GM08714 (cell line): Measurements from ENCODE around the gene CGA.
A peak's percentile ranks its signal among the peaks of the same experiment; 100 is the strongest.
"Not testable (repeated sequence)": the region's sequence is repeated elsewhere in the genome, so short reads cannot be mapped to it uniquely, and the experiment has no call there.

Source experiments
- H3K4me3 ChIP-seq: fragments of 200-500 bp; sonication (Bioruptor generic); 2 replicates; pipeline ENCODE4 v1.5.1; 2014; ENCODE audit warnings: mild to moderate bottlenecking, low read length, inconsistent platforms
- ZNF274 ChIP-seq: IDR thresholded peaks from 2 replicates; pipeline ENCODE4 v1.6.1; 2012; ENCODE audit warnings: mild to moderate bottlenecking, low read depth, low read length

CGA gene

DNA sequence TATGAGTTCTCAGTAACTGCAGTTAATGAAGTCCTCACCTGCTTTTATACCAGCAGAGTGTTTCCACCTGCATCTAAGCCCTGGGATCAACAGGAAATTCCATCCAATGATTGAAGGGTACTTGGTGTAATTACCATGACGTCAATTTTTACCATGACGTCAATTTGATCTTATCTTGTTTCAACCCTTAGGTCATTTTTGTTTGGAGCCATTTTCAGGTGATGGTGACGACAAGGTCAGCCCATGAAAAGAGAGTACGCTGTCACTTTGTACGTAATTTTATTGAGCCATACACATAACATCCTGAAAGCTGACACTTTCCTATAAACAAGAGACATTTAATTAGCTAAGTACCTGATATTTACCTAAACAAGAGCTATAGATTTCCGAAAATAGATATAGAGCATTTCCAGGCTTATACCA lies at the start of gene CGA:
TSS of gene CGA (minus strand) at position 20 of the 423 bp plus-strand sequence. CDS start 6,906 bp downstream, outside the sequence.
- no peak within 1 kb of the TSS; the same call in 1 of the 2 replicates for H3K4me3 ChIP-seq
- TF ChIP-seq ZNF274 = no peak

DNA sequence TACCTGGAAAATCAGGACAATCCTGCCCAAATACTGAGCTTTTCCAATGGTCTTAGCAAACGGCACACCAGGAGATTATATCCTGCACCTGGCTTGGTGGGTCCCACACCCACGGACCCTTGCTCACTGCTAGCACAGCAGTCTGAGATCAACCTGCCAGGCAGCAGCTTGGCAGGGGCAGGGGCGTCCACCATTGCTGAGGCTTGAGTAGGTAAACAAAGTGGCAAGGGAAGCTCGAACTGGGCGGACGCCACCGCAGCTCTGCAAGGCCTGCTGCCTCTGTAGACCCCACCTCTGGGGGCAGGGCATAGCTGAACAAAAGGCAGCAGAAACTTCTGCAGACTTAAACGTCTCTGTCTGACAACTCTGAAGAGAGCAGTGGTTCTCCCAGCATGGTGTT lies 45.0 kb upstream of the CGA start:
- not testable (repeated sequence) for H3K4me3 ChIP-seq

DNA sequence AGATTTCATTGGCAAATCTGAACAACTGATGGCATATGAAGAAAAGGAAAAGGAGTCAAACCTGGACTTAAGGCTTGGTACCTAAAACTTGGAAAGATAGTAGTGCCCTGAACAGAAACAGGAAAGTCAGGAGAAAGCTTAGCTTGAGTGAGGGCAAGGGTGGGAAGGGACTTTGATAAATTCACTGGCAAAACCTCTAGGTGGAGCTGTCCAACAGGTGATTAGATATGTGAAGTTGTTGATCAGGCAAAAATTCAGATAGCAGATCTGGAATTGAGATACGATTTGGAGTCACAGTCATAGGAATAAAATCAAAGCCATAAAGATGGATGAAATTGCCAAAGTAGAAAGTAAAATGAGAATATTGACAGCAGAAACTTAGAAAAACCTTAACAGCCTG lies 44.3 kb upstream of the CGA start:
- no peak for TF ChIP-seq ZNF274
- H3K4me3 ChIP-seq = no peak overlapping the region

DNA sequence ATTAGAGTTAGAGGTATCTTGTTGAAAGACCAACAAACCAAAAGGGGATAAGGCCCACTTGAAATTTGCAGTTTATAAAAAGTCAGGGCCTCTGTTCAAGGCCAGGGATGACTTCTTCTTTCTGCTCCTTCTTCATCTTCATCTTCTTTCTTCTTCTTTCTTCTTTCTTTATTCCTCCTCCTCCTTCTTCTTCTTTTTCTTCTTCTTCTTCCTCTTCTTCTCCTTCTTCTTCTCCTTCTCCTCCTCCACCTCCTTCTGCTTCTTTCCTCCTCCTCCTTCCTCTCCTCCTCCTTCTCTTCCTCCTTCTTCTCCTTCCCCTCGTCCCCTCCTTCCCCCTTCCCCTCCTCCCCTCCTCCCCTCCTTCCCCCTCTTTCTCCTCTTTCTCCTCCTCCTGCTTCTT lies 42.1 kb upstream of the CGA start:
- TF ChIP-seq ZNF274 = no peak
- no peak overlapping the region for H3K4me3 ChIP-seq

DNA sequence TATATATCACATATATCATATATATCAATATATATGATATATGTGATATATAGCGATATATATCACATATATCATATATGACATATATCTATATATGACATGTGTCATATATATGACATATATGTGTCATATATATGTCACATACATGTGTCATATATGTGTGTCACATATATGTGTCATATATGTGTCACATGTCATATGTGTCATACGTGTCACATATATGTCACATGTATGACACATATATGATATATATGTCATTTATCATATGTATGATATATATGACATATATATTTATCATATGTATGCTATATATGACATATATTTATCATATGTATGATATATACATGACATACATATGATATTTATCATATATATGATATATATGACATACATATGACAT lies 32.8 kb upstream of the CGA start:
- no peak for TF ChIP-seq ZNF274
- H3K4me3 ChIP-seq = no peak overlapping the region

DNA sequence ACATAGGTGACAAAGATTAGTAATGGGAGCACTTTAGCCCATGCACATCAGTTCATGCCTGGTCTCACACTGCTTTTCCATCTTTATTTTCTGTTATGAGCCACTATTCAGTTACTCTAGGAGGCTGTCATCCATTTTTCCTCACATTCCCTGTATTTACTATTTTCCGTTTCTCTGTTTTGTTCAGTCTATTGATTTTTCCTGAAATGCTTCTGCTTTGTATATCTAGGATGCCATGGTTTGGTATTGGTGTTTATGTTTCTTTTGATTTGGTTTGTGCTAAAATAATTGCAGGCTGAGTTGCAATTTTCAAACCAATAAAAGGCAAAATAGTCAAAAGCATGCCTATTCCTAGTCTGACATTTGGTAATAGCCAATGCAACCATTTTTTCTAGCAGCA lies 31.6 kb upstream of the CGA start:
- TF ChIP-seq ZNF274 = no peak
- H3K4me3 ChIP-seq = no peak overlapping the region

DNA sequence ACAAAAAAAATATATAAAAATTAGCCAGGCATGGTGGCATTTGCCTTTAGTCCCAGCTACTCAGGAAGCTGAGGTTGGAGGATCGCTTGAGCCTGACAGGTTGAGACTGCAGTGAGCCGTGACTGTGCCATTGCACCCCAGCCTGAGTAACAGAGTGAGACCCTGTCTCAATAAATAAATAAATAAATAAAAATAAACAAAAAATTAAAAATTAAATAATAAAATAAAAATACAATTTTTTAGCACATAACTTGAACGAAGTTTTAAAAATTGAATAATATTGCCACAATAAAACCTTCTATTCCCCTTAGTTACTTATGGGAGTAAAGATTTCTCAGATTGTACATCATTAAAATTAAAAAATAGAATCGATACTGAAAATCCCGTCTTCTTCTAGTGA lies 29.2 kb upstream of the CGA start:
- H3K4me3 ChIP-seq = no peak overlapping the region
- no peak for TF ChIP-seq ZNF274

DNA sequence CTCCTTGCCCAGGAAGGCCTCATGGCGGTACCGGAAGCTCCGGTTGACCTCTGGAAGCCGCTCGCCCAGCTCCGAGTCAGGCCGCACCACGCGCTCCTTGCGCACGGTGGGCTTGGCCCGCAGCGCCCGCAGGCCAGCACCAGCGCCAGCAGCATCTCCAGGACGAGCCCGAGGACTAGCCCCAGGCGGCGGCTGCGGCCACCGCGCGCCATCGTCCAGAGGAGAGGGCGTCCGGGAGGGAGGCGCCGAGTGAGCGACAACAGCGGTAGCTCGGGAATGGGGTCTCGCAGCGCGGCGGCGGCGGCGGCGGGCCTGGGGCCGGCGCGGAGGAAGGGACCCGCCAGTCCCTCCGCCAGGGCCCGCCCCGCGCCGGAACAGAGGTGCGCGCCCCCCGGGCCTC lies 27.6 kb upstream of the CGA start:
- peak overlapping the region; percentile 21; the same call in 1 of the 2 replicates for H3K4me3 ChIP-seq
- TF ChIP-seq ZNF274 = no peak

DNA sequence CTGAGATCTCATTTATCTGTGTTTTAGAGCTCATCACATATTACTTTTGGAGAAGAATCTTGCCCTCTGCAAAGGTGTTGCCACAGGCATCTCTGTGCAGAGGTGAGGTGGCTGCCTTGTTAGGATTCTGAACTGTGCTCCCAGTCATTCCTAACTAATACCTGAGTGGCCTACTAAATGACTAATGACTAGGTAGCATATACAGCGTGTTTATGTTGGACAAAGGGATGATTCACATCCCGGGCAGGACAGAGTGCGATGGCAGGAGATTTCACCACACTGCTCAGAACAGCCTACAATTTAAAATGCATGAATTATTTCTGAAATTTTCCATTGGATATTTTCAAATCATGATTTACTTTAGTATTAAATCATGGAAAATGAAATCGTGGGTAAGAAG lies 23.1 kb upstream of the CGA start:
- TF ChIP-seq ZNF274 = no peak
- H3K4me3 ChIP-seq = no peak overlapping the region

DNA sequence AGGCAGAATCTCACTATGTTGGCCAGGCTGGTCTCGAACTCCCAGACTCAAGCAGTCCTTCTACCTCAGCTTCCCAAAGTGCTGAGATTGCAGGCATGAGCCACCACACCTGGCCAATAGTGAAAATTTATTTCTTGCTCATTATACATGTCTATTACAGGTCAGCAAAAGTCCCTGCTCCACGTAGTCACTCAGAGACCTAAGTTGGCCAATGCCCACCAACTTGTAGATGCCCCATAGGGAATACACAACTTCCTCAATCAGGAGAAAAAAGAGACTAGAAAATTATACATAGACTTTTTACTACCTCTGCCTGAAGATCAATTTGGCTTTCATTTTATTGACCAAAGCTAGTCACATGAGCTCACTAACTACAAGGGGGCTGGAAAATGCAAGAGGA lies 22.0 kb upstream of the CGA start:
- no peak for TF ChIP-seq ZNF274
- H3K4me3 ChIP-seq = no peak overlapping the region

DNA sequence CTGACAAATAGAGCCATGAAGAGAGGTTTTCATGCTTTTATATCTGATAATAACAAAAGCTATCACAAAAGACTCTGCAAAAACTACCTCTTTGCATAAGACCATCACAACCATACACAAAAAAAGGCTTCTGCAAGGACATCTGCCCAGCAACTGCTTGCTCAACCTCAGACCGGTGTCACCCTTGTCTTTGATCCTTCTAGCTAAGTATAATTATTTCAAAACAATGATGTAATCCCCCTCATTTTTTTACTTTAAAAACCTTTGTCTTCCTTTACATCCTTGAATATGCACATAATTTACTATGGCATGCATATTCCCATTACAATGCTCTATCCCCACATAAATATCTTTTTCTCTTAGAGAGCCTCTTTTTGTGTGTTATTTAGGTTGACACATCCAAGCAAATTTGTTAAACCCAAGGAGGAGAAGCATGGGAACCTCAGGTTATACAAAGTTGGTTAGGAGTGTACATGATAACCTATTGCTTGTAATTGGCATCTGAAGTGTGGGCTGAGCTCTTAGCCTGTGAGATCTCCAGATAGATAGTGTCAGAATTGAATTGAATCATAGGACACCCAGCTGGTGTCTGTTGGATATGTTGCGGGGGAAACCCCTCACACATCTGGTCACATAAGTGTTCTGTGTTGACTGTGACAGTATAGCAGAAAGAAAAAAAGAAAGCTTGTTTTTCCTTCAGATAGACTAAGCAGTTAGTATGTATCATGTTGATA lies 20.7 kb upstream of the CGA start:
- TF ChIP-seq ZNF274 = no peak
- no peak overlapping the region for H3K4me3 ChIP-seq

DNA sequence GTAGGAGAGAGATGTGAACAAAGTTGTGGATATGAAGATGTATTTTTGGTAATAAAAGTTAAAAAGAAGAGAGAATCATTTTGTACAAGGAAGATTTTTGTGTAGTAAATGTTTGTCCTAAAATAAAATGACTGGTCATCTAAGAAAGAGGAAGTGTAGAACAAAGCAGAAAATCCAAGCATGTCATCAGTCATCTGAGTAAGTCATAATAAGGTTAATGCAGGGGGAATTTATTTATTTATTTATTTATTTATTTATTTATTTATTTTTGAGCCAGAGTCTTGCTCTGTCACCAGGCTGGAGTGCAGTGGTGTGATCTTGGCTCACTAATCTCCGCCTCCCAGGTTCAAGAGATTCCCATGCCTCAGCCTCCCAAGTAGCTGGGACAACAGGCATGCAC lies 15.7 kb upstream of the CGA start:
- no peak overlapping the region for H3K4me3 ChIP-seq
- TF ChIP-seq ZNF274 = no peak

DNA sequence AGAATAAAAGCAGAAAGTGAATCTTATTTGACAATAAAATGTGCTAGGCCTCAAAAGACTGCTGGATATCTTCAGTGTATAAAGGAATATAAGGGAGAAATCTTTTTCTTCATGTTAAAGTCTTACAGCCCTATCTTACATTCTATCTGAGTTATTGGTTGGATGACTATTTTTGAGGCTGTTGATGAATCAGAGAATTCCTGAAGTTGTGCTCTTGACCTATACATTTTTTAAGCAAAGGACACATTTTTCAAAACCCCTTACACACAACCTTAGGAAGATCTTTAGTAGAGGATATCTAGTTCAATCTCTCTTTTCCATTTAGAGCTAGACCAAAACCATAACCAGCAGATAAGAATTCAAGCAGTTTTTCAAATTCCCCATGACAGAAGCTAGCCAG lies 10.9 kb upstream of the CGA start:
- TF ChIP-seq ZNF274 = no peak
- H3K4me3 ChIP-seq = no peak overlapping the region

DNA sequence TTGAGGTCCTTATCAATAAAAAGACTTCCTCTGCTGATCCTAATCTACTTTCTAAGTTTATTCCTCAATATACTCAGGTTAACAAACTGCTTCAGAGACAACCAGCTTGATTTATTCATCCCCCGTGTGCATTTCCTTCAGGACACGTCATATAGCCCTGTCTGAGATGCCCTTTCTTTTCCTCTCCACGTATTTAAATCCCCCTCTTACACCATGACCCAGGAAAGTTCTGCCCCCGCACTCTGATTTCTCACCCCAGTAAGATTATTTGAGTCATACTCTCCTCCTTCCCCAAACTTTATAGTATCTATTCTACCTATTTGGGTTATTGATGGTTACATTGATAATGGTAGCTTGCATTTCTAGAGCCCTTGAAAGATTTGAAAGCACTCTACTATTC lies 9.8 kb upstream of the CGA start:
- no peak for TF ChIP-seq ZNF274
- no peak overlapping the region for H3K4me3 ChIP-seq

DNA sequence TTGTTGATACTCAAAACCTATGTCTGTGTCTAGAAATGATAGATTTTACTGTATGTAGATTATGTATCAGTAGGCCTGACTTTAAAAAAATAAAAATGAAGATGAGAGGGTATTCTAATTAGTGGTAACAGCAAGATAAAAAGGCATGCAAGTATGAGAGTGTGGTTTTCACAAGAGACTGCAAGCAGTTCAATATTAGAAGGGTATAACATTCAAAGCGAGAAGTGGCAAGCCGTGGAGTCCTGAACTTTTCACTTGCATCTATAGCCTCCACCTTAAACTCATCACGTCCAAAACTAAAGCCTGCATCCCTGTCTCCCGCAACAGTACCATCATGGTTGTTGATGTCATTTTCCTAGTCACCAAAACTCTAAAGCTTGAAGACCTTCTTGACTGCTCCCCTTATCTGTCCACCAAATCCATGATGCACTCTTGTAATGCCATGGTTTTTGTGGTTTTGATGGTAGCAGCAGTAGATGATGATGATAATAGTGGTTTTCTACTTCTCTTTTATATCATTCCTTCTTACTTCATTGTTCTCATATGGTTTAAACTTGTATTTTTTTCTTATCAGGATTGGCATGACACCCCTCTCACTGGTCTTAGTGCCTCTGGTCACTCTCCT lies 9.2 kb upstream of the CGA start:
- no peak for TF ChIP-seq ZNF274
- no peak overlapping the region for H3K4me3 ChIP-seq

DNA sequence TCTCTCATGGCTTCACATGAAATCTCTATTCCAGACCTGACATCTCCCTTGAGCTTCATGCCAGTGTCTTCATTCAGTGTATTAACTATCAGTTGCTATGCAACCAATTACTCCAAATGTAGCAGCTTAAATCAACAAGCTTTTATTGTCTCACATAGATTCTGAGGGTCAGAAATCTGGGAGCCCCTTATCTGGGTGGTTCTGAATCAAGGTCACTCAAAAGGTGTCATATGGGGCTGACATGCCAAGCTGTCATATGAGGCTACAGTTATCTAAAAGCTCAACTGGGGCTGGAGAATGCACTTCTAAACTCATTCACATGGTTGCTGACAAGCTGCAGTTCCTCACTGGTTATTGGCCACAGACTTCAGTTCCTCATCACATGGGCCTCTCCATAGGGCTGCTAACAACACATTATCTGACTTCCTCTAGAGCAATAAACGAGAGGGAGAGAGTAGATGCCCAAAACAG lies 7.3 kb upstream of the CGA start:
- no peak overlapping the region for H3K4me3 ChIP-seq
- no peak for TF ChIP-seq ZNF274

DNA sequence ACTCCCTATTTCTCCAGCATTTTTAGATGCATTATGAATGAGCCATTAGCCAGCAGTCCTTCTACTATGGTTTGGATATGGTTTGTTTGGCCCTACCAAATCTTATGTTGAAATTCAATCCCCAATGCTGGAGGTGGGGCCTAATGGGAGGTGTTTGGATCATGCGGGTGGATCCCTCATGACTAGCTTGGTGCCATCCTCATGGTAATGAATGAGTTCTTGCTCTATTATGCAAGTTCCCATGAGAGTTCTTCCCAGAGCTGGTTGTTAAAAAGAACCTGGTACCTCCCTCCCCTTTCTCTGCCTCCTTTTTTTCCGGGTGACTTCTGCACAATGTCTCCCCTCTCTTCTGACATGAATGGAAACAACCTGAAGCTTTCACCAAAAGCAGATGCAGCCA lies 6.2 kb upstream of the CGA start:
- H3K4me3 ChIP-seq = no peak overlapping the region
- no peak for TF ChIP-seq ZNF274
